ENCODE measurements around the gene NDUFS3.

Gene NDUFS3

GRCh38 chr11:47606731-47607130, 27.9 kb downstream of the NDUFS3 start:
- H3K4me3 ChIP-seq (ENCODE audit: low read length, poor library complexity, severe bottlenecking), result peak overlapping the region; percentile 43
- TF ChIP-seq CTCF (conservative IDR thresholded peaks at IDR 0.05; ENCODE audit: low read length), result no peak
- no peak for TF ChIP-seq EZH2phosphoT487 (IDR thresholded peaks at IDR 0.05; ENCODE audit: borderline replicate concordance)
- no peaks in the 10 kb centered on the region for H3K9me3 ChIP-seq (ENCODE audit: insufficient read depth, low read depth, low read length)
- no peaks in the 10 kb centered on the region for H3K79me2 ChIP-seq (ENCODE audit: insufficient read depth, low read length)
- peaks cover 2% of the 10 kb centered on the region; the same call in 1 of the 2 replicates for H3K36me3 ChIP-seq (ENCODE audit: insufficient read depth, low read length)
- no peaks in the 10 kb centered on the region for H3K27me3 ChIP-seq (ENCODE audit: insufficient read depth, low read length, poor library complexity, severe bottlenecking)
- no peaks in the 10 kb centered on the region for H3F3A ChIP-seq (ENCODE audit: low read depth)
- H2AFZ ChIP-seq (ENCODE audit: low read length), result no peak overlapping the region
- H3K9ac ChIP-seq (ENCODE audit: low read depth, low read length, poor library complexity, severe bottlenecking), result peak overlapping the region; percentile 54
- no peaks in the 10 kb centered on the region for H3K9me2 ChIP-seq (replicated peaks; ENCODE audit: low read depth, low read length)
- H3K4me1 ChIP-seq (ENCODE audit: insufficient read depth, low read length, poor library complexity, severe bottlenecking), result peaks cover 27% of the 10 kb centered on the region
- no peaks in the 10 kb centered on the region for H4K20me1 ChIP-seq (ENCODE audit: insufficient read depth, low read length, poor library complexity, severe bottlenecking)
- peak overlapping the region; percentile 46 for H3K4me2 ChIP-seq (ENCODE audit: low read depth, low read length, poor library complexity, severe bottlenecking)

- peak overlapping the region; percentile 46 for H3K4me2 ChIP-seq (ENCODE audit: low read depth, low read length, poor library complexity, severe bottlenecking)
- H4K20me1 ChIP-seq (ENCODE audit: insufficient read depth, low read length, poor library complexity, severe bottlenecking), result no peaks in the 10 kb centered on the region
- peaks cover 2% of the 10 kb centered on the region; the same call in 1 of the 2 replicates for H3K36me3 ChIP-seq (ENCODE audit: insufficient read depth, low read length)
- peaks cover 27% of the 10 kb centered on the region for H3K4me1 ChIP-seq (ENCODE audit: insufficient read depth, low read length, poor library complexity, severe bottlenecking)
- H3F3A ChIP-seq (ENCODE audit: low read depth), result no peaks in the 10 kb centered on the region
- TF ChIP-seq EZH2phosphoT487 (IDR thresholded peaks at IDR 0.05; ENCODE audit: borderline replicate concordance), result no peak
- TF ChIP-seq CTCF (conservative IDR thresholded peaks at IDR 0.05; ENCODE audit: low read length), result no peak
- H3K9ac ChIP-seq (ENCODE audit: low read depth, low read length, poor library complexity, severe bottlenecking), result peak overlapping the region; percentile 54
- no peaks in the 10 kb centered on the region for H3K9me3 ChIP-seq (ENCODE audit: insufficient read depth, low read depth, low read length)
- no peaks in the 10 kb centered on the region for H3K79me2 ChIP-seq (ENCODE audit: insufficient read depth, low read length)
- H3K27me3 ChIP-seq (ENCODE audit: insufficient read depth, low read length, poor library complexity, severe bottlenecking), result no peaks in the 10 kb centered on the region
- peak overlapping the region; percentile 43 for H3K4me3 ChIP-seq (ENCODE audit: low read length, poor library complexity, severe bottlenecking)
- no peak overlapping the region for H2AFZ ChIP-seq (ENCODE audit: low read length)
- no peaks in the 10 kb centered on the region for H3K9me2 ChIP-seq (replicated peaks; ENCODE audit: low read depth, low read length)
Observed at GRCh38 chr11:47607380-47607779, 28.5 kb downstream of the NDUFS3 start.

GRCh38 chr11:47609675-47610074, 30.8 kb downstream of the NDUFS3 start:
- Histone ChIP-seq H3K79me2 (ENCODE audit: insufficient read depth, low read length) (no peaks in the 10 kb centered on the region), H3K9me3 (ENCODE audit: insufficient read depth, low read depth, low read length) (no peaks in the 10 kb centered on the region), H3K9me2 (replicated peaks; ENCODE audit: low read depth, low read length) (no peaks in the 10 kb centered on the region), H3K27me3 (ENCODE audit: insufficient read depth, low read length, poor library complexity, severe bottlenecking) (no peaks in the 10 kb centered on the region), H3K4me2 (ENCODE audit: low read depth, low read length, poor library complexity, severe bottlenecking) (no peak overlapping the region), H3F3A (ENCODE audit: low read depth) (no peaks in the 10 kb centered on the region), H2AFZ (ENCODE audit: low read length) (no peak overlapping the region), H3K36me3 (ENCODE audit: insufficient read depth, low read length) (peaks cover 2% of the 10 kb centered on the region; the same call in 1 of the 2 replicates), H4K20me1 (ENCODE audit: insufficient read depth, low read length, poor library complexity, severe bottlenecking) (no peaks in the 10 kb centered on the region), H3K4me3 (ENCODE audit: low read length, poor library complexity, severe bottlenecking) (no peak overlapping the region), H3K9ac (ENCODE audit: low read depth, low read length, poor library complexity, severe bottlenecking) (no peak overlapping the region), H3K4me1 (ENCODE audit: insufficient read depth, low read length, poor library complexity, severe bottlenecking) (peaks cover 27% of the 10 kb centered on the region)
- TF ChIP-seq EZH2phosphoT487 (IDR thresholded peaks at IDR 0.05; ENCODE audit: borderline replicate concordance) (no peak), CTCF (conservative IDR thresholded peaks at IDR 0.05; ENCODE audit: low read length) (no peak)
